GM12878 (cell line): Measurements from ENCODE around the gene EXOC4. TPM values are rescaled to one million over a fixed set of nuclear protein-coding genes. Genes with fewer than 3 reads are reported as not detected.

Source experiments
- ATAC-seq: fragments of 200-7000 bp; cut with Tn5 transposase; 3 replicates; pipeline ENCODE4 v1.9.1; 2020; ENCODE audit warnings: mild to moderate bottlenecking, moderate library complexity
- BruUV-seq: library from RNA; stranded (reverse); fragments of 400-500 nt; replicated peaks from 2 replicates; lab custom pipeline; 2021; lab: Mats Ljungman, UMichigan
- CTCF ChIA-PET: fragments of 300-600 bp; sonication (Branson Sonifier 250); formaldehyde crosslinking; extraction: SDS; loops from one replicate; lab custom pipeline; 2021; ENCODE audit warnings: inconsistent platforms; lab: Yijun Ruan, JAX
- POLR2A ChIA-PET: fragments of 350-600 bp; formaldehyde crosslinking; extraction: SDS; loops from one replicate; lab custom pipeline; 2021; ENCODE audit warnings: inconsistent platforms; lab: Charles Lee
- RAD21 ChIA-PET: fragments of 300-600 bp; sonication (Branson Sonifier 250); formaldehyde crosslinking; loops from one replicate; lab custom pipeline; 2023; ENCODE audit warnings: antibody characterized with exemption; ENCODE audit not compliant: unreplicated experiment; lab: Charles Lee
- SMC1A ChIA-PET: fragments of 300-600 bp; sonication (Branson Sonifier 250); formaldehyde crosslinking; loops from one replicate; lab custom pipeline; 2023; ENCODE audit not compliant: unreplicated experiment, uncharacterized antibody; lab: Charles Lee
- DNase-seq: peaks from one replicate; pipeline ENCODE4 v3.0.0-alpha.2; 2011; ENCODE audit warnings: low read depth, low spot score
- FAIRE-seq: peaks from 3 replicates; lab custom pipeline; 2011; peaks lifted over from hg19 to GRCh38; lab: Jason Lieb, UNC
- H2AFZ ChIP-seq: 2 replicates; pipeline ENCODE4 v1.6.0; 2011; ENCODE audit warnings: low read depth, low read length, control low read depth; ENCODE audit not compliant: control insufficient read depth
- H3K27ac ChIP-seq: 2 replicates; pipeline ENCODE4 v1.5.1; 2011; ENCODE audit warnings: control low read depth; ENCODE audit not compliant: control insufficient read depth, insufficient read depth
- H3K27me3 ChIP-seq, 2 experiments: replicated peaks in 1 of 2; 2 replicates each; pipeline versions ENCODE4 v1.6.0 to v1.6.1; 2011; ENCODE audit warnings: low read length in 1 of 2; ENCODE audit not compliant: control insufficient read depth in 2 of 2, insufficient read depth in 2 of 2
- H3K36me3 ChIP-seq, 2 experiments: 2 replicates each; pipeline ENCODE4 v1.5.1; 2011; ENCODE audit warnings: low read length in 1 of 2; ENCODE audit not compliant: control insufficient read depth in 2 of 2, insufficient read depth in 2 of 2
- H3K4me1 ChIP-seq: 2 replicates; pipeline ENCODE4 v1.6.1; 2011; ENCODE audit warnings: mild to moderate bottlenecking, low read length, moderate library complexity, mixed read lengths; ENCODE audit not compliant: control insufficient read depth, insufficient read depth
- H3K4me2 ChIP-seq: 2 replicates; pipeline ENCODE4 v1.6.0; 2011; ENCODE audit warnings: control low read depth; ENCODE audit not compliant: control insufficient read depth, insufficient read depth
- H3K4me3 ChIP-seq: fragments of 200-600 bp; sonication (generic); 2 replicates; pipeline ENCODE4 v1.5.1; 2016
- H3K79me2 ChIP-seq: 2 replicates; pipeline ENCODE4 v1.6.0; 2011; ENCODE audit warnings: low read length; ENCODE audit not compliant: control insufficient read depth, insufficient read depth
- H3K9ac ChIP-seq: 2 replicates; pipeline ENCODE4 v1.8.0; 2011; ENCODE audit warnings: low read length, control low read depth, mixed read lengths; ENCODE audit not compliant: control insufficient read depth, insufficient read depth
- H3K9me3 ChIP-seq: replicated peaks from 3 replicates; pipeline ENCODE4 v1.5.1; 2011; ENCODE audit warnings: mild to moderate bottlenecking, low read length; ENCODE audit not compliant: control insufficient read depth, insufficient read depth
- H4K20me1 ChIP-seq: 2 replicates; pipeline ENCODE4 v1.6.0; 2011; ENCODE audit not compliant: control insufficient read depth, insufficient read depth
- ATF7 ChIP-seq: fragments of 450-650 bp; IDR thresholded peaks from 2 replicates; pipeline ENCODE4 v1.6.1; 2016; ENCODE audit warnings: low read depth, mild to moderate bottlenecking
- CBX5 ChIP-seq: sonication (generic); IDR thresholded peaks from 2 replicates; pipeline ENCODE4 v1.6.1; 2016; ENCODE audit warnings: low read depth, moderate library complexity, mild to moderate bottlenecking, inconsistent platforms
- ETV6 ChIP-seq, 2 experiments: fragments of 450-650 bp in 1 of 2; IDR thresholded peaks in 1 of 2; conservative IDR thresholded peaks in 1 of 2; 2 replicates each; pipeline ENCODE4 v1.6.1; 2014; ENCODE audit warnings: antibody characterized with exemption in 1 of 2, borderline replicate concordance in 1 of 2, low read depth in 1 of 2, mild to moderate bottlenecking in 1 of 2, moderate library complexity in 1 of 2
- STAT3 ChIP-seq: IDR thresholded peaks from 2 replicates; pipeline ENCODE4 v1.6.1; 2011; ENCODE audit warnings: low read depth, low read length, improper control_type of control experiment
- SUZ12 ChIP-seq: fragments of 200-600 bp; sonication (generic); IDR thresholded peaks from one replicate; pipeline ENCODE4 v1.6.1; 2018; ENCODE audit warnings: antibody characterized with exemption, mild to moderate bottlenecking; ENCODE audit not compliant: unreplicated experiment
- WGBS: methylation state at CpG from one replicate; pipeline ENCODE4 v1.1.6; 2016; ENCODE audit warnings: low lambda C conversion rate; ENCODE audit not compliant: insufficient replicate concordance, insufficient coverage; ENCODE audit errors: missing lambda C conversion rate; 5-methylcytosine and 5-hydroxymethylcytosine counted together
- in situ Hi-C: fragments of 300-500 bp; cut with MboI; formaldehyde crosslinking; loops from 9 replicates; pipeline ENCODE4 v1.14.3; 2018; ENCODE audit warnings: mixed read lengths
- intact Hi-C: fragments of 100-400 bp; cut with micrococcal nuclease; formaldehyde crosslinking; loops from one replicate; pipeline ENCODE4 v1.14.2; 2022; ENCODE audit not compliant: unreplicated experiment
- polyA plus RNA-seq, 11 experiments: library from polyadenylated mRNA; depleted of rRNA in 4 of 11; unstranded in 6 of 11; stranded (reverse) in 5 of 11; fragments of >200 nt; fragmentation: Nextera tagmentation in 4 of 11; fragmentation: Illumina TruSeq in 1 of 11; extraction: Ambion mirVana in 4 of 11; extraction: Trizol in 1 of 11; gene quantifications; 1 replicate in 1 of 11; 2 replicates in 10 of 11; pipeline versions ENCODE4 v1.2.1 to v1.2.3, GENCODE V29; 2011 to 2016; ENCODE audit warnings: inconsistent platforms in 2 of 11, missing spikeins in 2 of 11, low read depth in 1 of 11
- total RNA-seq, 4 experiments: library from RNA; depleted of rRNA in 3 of 4; stranded (reverse); fragments of >200 nt in 3 of 4; fragmentation: Illumina TruSeq in 1 of 4; extraction: Trizol in 1 of 4; gene quantifications; 2 replicates each; pipeline versions ENCODE4 v1.2.1 to v1.2.3, GENCODE V29; 2013 to 2021
- TF ChIP-seq, protein P1 (sequence below): fragments of 450-650 bp; conservative IDR thresholded peaks from 2 replicates; pipeline ENCODE4 v1.6.1; 2017; ENCODE audit warnings: mild to moderate bottlenecking, moderate library complexity
- TF ChIP-seq, protein P2 (sequence below): fragments of 150-350 bp; IDR thresholded peaks from 2 replicates; pipeline ENCODE4 v1.6.1; 2016; ENCODE audit warnings: low read depth, low read length

EXOC4 gene
- total and polyA plus RNA-seq, 10 of the 15 experiments (the other 5 are each of a cell fraction or from before 2014, with no cell fraction given), result 13.2 to 44.5 (median 29.6) TPM

DNA sequence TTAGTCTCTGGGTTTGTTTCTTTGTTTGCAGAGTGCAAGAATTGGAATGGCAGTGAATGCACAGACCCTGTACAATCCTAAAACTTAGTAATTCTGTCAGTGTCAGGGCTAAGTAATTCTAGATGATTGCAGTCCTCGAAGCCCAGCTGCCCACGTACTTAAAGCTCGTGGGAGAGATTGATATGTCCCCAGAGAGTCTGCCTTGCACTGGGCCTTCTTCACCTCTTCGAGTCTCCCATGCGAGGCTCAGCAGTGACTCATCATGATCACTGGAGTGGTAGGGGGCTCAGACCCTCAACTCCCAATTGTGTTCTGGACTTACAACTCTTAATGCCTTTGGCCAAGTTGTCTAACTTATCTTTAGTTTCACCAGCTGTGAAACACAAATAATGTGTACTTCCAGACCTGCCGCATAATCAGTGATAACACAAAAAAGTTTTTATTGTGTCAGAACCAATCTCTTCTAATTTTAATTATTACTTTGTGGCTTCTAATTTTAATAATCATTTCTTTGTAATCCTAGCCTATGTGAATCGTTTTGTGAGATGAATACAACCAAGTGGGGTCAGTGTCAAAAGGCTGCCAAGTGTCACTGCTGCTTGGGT is 528.7 kb downstream of the EXOC4 start:
- intact Hi-C loops, result no loop called here
- no peaks in the 10 kb centered on the region for H3K27me3 ChIP-seq
- POLR2A ChIA-PET, result no interaction called here
- SMC1A ChIA-PET, result no interaction called here
- no peaks in the 10 kb centered on the region for H3K79me2 ChIP-seq
- H3K27ac ChIP-seq, result no peak overlapping the region
- no peaks in the 10 kb centered on the region for H3K4me1 ChIP-seq
- CTCF ChIA-PET, result interaction anchor here (0.6 kb wide), 1 partner anchor 46 kb away, joined by 3 read pairs; no protein-coding TSS in a partner anchor
- no peaks in the 10 kb centered on the region; the same call in 1 of the 2 replicates for H4K20me1 ChIP-seq
- H2AFZ ChIP-seq, result no peak overlapping the region
- no peak for ATAC-seq
- RAD21 ChIA-PET, result no interaction called here
- 85% methylated on average over 7 of the region's 7 CpGs for WGBS
- H3K4me2 ChIP-seq, result no peak overlapping the region
- H3K36me3 ChIP-seq, result no peaks in the 10 kb centered on the region
- in situ Hi-C loops, result no loop called here
- no peak overlapping the region for H3K9ac ChIP-seq
- no peak overlapping the region for H3K4me3 ChIP-seq
- TF ChIP-seq ETV6 (conservative IDR thresholded peaks at IDR 0.05 in 1 of 2, IDR thresholded peaks at IDR 0.05 in 1 of 2; ENCODE audit: borderline replicate concordance in 1 of 2, low read depth in 1 of 2) (no peak), ATF7 (no peak), STAT3 (no peak), CBX5 (no peak), SUZ12 (no peak)
- TF ChIP-seq, protein P1, sequence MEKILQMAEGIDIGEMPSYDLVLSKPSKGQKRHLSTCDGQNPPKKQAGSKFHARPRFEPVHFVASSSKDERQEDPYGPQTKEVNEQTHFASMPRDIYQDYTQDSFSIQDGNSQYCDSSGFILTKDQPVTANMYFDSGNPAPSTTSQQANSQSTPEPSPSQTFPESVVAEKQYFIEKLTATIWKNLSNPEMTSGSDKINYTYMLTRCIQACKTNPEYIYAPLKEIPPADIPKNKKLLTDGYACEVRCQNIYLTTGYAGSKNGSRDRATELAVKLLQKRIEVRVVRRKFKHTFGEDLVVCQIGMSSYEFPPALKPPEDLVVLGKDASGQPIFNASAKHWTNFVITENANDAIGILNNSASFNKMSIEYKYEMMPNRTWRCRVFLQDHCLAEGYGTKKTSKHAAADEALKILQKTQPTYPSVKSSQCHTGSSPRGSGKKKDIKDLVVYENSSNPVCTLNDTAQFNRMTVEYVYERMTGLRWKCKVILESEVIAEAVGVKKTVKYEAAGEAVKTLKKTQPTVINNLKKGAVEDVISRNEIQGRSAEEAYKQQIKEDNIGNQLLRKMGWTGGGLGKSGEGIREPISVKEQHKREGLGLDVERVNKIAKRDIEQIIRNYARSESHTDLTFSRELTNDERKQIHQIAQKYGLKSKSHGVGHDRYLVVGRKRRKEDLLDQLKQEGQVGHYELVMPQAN, result no peak
- TF ChIP-seq, protein P2, sequence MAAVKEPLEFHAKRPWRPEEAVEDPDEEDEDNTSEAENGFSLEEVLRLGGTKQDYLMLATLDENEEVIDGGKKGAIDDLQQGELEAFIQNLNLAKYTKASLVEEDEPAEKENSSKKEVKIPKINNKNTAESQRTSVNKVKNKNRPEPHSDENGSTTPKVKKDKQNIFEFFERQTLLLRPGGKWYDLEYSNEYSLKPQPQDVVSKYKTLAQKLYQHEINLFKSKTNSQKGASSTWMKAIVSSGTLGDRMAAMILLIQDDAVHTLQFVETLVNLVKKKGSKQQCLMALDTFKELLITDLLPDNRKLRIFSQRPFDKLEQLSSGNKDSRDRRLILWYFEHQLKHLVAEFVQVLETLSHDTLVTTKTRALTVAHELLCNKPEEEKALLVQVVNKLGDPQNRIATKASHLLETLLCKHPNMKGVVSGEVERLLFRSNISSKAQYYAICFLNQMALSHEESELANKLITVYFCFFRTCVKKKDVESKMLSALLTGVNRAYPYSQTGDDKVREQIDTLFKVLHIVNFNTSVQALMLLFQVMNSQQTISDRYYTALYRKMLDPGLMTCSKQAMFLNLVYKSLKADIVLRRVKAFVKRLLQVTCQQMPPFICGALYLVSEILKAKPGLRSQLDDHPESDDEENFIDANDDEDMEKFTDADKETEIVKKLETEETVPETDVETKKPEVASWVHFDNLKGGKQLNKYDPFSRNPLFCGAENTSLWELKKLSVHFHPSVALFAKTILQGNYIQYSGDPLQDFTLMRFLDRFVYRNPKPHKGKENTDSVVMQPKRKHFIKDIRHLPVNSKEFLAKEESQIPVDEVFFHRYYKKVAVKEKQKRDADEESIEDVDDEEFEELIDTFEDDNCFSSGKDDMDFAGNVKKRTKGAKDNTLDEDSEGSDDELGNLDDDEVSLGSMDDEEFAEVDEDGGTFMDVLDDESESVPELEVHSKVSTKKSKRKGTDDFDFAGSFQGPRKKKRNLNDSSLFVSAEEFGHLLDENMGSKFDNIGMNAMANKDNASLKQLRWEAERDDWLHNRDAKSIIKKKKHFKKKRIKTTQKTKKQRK, result no peak
- FAIRE-seq, result no peak
- BruUV-seq, result no TSS peak
- H3K9me3 ChIP-seq, result peaks cover 2% of the 10 kb centered on the region; the same call in 2 of the 3 replicates
- DNase-seq, result no peak
